Activated T-cell treated with anti-CD3 and anti-CD28 coated beads, Interleukin-2, amount 50 U/mL, for 24 hours (primary cell): Measurements from ENCODE around the gene CSNK2A1.

ENCODE experiments used
- DNase-seq: peaks from one replicate; pipeline ENCODE4 v3.0.0-alpha.2; 2020
- H3K27ac Mint-ChIP-seq: 2 replicates; pipeline ENCODE4 v1.8.0; 2020; ENCODE audit warnings: mild to moderate bottlenecking, mixed read lengths
- H3K27me3 Mint-ChIP-seq: 2 replicates; pipeline ENCODE4 v1.8.0; 2020; ENCODE audit warnings: mixed read lengths
- H3K36me3 Mint-ChIP-seq: 2 replicates; pipeline ENCODE4 v1.8.0; 2020; ENCODE audit warnings: low read depth, mixed read lengths
- H3K4me1 Mint-ChIP-seq: 2 replicates; pipeline ENCODE4 v1.8.0; 2020; ENCODE audit warnings: low read depth, mixed read lengths
- H3K4me3 Mint-ChIP-seq: 2 replicates; pipeline ENCODE4 v1.8.0; 2020; ENCODE audit warnings: mild to moderate bottlenecking, moderate library complexity, mixed read lengths
- H3K9me3 Mint-ChIP-seq: 2 replicates; pipeline ENCODE4 v1.8.0; 2020; ENCODE audit warnings: mixed read lengths

CSNK2A1 gene

DNA sequence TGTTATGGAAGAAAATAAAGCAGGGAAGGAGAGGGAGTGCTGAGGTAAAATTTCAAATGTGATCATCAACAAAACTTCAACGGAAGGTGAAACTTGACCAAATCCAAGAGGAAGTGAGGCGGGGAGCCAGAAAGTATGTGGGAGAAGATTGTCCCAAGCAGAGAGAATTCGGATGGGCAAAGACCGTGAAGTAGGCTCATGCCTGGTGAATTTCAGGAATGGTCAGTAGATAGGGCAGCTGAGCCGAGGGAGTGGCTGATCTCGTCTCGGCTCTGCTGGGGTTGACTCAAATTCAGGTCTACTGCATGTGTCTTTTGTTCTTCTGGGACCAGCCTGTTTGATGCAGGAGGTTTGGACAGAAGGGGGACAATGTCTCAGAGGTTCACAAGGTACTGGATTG, 7.0 kb upstream of the CSNK2A1 start:
- H3K27me3 Mint-ChIP-seq, result peaks cover 36% of the 10 kb centered on the region
- no peak for DNase-seq
- no peaks in the 10 kb centered on the region for H3K36me3 Mint-ChIP-seq
- no peaks in the 10 kb centered on the region for H3K9me3 Mint-ChIP-seq
- no peaks in the 10 kb centered on the region for H3K4me1 Mint-ChIP-seq
- no peak overlapping the region for H3K27ac Mint-ChIP-seq
- H3K4me3 Mint-ChIP-seq, result no peak overlapping the region

DNA sequence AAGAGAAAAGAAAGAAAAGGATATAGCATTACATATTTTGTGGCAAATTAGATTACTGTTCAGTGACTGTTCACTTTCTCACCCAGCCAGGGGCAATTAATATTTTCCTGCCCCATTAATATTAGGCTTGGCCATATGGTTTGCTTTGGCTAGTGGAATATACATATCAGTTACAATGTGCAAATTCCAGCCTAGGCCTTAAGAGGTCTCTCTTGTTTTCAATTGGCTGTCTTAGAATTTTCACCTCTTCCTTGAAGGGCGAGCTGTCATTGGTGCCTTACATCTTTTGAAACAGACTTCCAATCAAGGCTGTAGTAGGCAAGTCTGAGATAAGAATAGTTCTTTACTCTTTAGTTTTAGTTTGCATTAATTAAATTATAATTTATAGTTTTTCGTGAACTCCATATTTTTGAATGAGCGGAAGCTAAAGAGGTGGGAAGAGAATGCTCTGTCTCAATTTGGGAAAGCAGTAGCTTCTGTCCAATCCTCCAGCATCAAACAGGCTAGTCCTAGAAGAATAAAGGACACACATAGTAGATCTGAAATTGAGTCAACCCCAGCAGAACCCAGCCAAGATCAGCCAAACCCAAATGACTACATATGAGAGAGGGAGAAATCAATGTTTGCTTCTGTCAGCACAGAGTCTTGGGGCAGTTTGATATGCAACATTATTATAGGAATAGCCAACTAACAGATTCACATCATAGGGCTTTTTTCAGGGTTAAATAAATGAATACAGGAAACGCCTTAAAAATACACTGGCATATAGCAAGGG, 6.3 kb upstream of the CSNK2A1 start:
- no peaks in the 10 kb centered on the region for H3K36me3 Mint-ChIP-seq
- H3K27ac Mint-ChIP-seq, result no peak overlapping the region
- no peak overlapping the region for H3K4me3 Mint-ChIP-seq
- no peaks in the 10 kb centered on the region for H3K9me3 Mint-ChIP-seq
- no peaks in the 10 kb centered on the region for H3K4me1 Mint-ChIP-seq
- peaks cover 32% of the 10 kb centered on the region for H3K27me3 Mint-ChIP-seq
- no peak for DNase-seq

DNA sequence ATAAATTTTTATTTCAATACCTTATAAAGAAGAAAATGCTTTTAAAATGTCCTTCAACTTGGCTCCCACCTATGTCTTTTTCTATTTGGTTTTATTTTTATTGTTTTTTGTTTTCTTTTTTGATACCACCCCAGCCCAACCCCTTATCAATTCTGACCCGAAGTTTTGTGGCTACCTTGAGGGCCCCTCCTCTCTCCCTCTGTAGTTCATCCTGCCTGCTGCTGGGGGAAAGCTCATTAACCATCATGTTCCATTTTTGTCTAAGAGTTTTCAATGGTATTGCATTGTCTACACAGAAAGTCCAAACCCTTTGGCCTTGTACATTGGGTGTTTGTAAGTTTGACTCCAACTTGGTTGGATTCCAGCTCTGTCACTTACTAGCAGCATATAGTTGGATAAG, 5.3 kb upstream of the CSNK2A1 start:
- no peak overlapping the region for H3K4me3 Mint-ChIP-seq
- H3K4me1 Mint-ChIP-seq, result peaks cover 9% of the 10 kb centered on the region
- H3K27me3 Mint-ChIP-seq, result peaks cover 24% of the 10 kb centered on the region
- H3K27ac Mint-ChIP-seq, result no peak overlapping the region
- no peak for DNase-seq
- peaks cover 6% of the 10 kb centered on the region for H3K9me3 Mint-ChIP-seq
- no peaks in the 10 kb centered on the region for H3K36me3 Mint-ChIP-seq

DNA sequence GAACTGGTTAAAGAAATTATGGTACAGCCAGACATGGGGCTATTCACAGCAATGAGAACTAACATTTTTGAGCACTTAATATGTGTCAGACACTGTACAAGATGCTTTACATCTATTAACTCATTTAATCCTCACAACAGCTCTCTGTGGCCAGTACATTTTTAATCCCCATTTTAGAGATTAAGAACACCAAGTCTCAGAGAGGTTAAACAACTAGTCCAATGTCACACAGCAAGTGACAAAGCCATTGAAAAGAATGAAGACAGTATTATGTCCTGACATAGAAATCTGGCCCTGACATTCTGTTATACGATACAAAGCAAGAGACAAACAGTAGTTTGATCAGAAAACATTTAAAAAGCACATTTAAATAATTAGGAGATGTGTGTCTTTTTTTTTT, 3.8 kb upstream of the CSNK2A1 start:
- peaks cover 19% of the 10 kb centered on the region for H3K27me3 Mint-ChIP-seq
- peaks cover 11% of the 10 kb centered on the region for H3K36me3 Mint-ChIP-seq
- no peak for DNase-seq
- H3K4me1 Mint-ChIP-seq, result peaks cover 17% of the 10 kb centered on the region
- H3K9me3 Mint-ChIP-seq, result peaks cover 6% of the 10 kb centered on the region
- no peak overlapping the region for H3K27ac Mint-ChIP-seq
- H3K4me3 Mint-ChIP-seq, result no peak overlapping the region

DNA sequence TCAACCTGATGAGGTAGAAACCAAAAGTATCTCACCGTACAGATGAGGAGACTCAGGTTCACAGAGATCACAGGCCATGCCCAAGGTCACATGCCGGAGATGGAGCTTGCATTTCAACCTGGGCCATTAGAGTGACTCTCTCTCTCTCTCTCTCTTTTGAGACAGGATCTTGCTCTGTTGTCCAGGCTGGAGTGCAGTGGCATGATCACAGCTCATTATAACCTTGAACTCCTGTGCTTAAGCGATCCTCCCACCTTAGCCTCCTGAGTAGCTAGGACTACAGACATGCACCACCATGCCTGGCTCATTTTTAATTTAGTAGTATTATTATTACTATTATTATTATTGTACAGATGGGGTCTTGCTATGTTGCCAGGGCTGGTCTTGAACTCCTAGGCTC, 2.8 kb upstream of the CSNK2A1 start:
- H3K9me3 Mint-ChIP-seq, result peaks cover 6% of the 10 kb centered on the region
- H3K4me1 Mint-ChIP-seq, result peaks cover 28% of the 10 kb centered on the region
- no peak overlapping the region for H3K27ac Mint-ChIP-seq
- H3K4me3 Mint-ChIP-seq, result no peak overlapping the region
- no peak for DNase-seq
- H3K36me3 Mint-ChIP-seq, result peaks cover 21% of the 10 kb centered on the region
- H3K27me3 Mint-ChIP-seq, result peaks cover 11% of the 10 kb centered on the region

DNA sequence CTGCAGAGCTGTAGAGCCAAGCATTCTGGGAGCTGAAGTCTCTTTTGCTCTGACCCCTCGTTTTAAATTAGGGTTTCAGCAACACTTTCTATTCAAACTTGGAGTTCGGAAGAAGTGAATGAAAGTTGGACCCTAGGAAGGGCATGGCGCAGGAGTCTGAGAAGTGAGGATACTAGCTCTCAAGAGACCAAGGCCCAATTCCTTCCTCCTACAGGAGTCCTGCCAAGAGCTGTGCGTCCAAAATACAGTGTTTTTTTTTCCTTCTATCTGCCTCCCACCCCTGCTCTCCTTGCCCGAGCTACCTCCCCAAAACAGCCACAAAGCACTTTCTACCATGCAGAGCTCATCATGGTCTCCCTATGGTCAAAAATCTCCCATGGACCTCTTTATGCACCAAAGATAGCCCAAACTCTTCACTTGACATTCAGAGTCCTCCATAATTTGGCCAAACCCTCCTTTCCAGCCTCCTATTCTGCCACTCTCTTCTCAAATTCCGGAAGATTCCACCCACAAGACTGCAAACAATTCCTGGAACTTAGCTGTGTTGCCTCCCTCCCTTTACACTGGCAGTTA, 649 bp upstream of the CSNK2A1 start:
- peaks cover 42% of the 10 kb centered on the region for H3K36me3 Mint-ChIP-seq
- H3K4me3 Mint-ChIP-seq, result peak overlapping the region; percentile 87
- DNase-seq, result no peak
- peaks cover 6% of the 10 kb centered on the region for H3K9me3 Mint-ChIP-seq
- H3K27ac Mint-ChIP-seq, result peak overlapping the region; percentile 98
- H3K4me1 Mint-ChIP-seq, result peaks cover 48% of the 10 kb centered on the region
- H3K27me3 Mint-ChIP-seq, result no peaks in the 10 kb centered on the region

DNA sequence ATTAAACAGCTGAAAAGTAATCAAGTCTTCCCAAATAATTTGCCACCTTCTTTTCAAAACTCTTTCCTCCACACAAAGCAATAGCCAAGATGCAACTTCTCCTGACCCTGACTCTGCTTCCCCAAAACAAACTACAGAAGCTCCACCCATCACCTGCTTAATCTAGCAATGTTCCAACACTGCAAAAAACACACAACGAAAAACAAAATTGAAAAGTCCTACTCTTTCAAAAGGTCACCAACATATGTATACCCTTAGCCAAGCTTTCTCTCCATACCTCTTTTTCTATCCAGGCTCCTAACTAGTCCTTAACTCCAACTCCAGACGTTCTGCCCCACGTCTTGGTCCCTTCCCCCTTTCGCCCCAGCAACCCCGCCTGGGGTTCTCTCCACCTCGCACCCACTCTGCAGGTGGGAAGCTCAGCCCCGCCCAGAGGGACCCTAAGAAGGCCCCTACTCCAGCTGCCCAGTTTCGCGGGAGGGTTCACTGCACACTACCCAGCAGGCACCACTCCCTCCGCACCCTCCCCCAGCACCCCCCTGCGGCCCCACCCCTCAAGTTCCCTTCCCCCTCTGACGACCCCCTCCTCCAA, 717 bp downstream of the CSNK2A1 start:
- Mint-ChIP-seq H3K36me3 (peaks cover 52% of the 10 kb centered on the region), H3K27ac (peak overlapping the region; percentile 98), H3K9me3 (peaks cover 6% of the 10 kb centered on the region), H3K4me1 (peaks cover 61% of the 10 kb centered on the region), H3K27me3 (no peaks in the 10 kb centered on the region), H3K4me3 (peak overlapping the region; percentile 87)
- DNase-seq, result no peak

DNA sequence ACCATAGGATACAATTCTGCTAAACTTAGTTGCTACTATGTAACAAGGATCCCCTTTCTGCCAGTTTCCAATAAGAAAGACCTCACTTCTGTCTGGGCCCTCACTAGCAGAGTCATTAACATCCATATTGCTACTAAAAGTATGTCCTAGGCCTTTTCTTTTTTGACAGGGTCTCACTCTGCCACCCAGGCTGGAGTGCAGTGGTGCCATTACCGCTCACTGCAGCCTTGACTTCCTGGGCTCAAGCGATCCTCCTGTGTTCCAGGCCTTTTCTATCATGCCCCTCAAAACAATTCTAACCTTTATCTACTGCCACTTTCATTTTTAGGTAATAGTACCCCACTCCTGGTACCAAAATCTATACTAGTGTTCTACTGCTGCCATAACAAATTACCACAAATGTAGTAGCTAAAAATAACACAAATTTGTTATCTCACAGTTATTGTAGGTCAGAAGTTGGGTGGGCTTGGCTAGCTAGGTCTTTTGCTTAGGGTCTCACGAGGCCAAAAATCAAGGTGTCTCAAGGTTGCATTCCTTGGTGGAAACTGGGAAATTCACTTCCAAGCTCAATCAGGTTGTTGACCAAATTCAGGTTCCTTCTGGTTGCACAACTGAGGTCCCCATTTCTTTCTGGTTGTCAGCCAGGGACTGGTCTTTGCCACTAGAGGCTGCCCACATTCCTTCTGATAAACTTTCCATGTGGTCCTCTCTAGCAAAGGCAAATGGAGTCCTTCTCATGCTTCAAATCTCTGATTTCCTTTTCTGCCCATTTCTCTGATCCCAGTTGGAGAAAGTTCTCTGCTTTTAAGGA, 3.0 kb downstream of the CSNK2A1 start:
- Mint-ChIP-seq H3K4me1 (peaks cover 84% of the 10 kb centered on the region), H3K36me3 (peaks cover 65% of the 10 kb centered on the region), H3K27ac (no peak overlapping the region), H3K4me3 (peak overlapping the region; percentile 13), H3K9me3 (peaks cover 6% of the 10 kb centered on the region), H3K27me3 (no peaks in the 10 kb centered on the region)
- no peak for DNase-seq

DNA sequence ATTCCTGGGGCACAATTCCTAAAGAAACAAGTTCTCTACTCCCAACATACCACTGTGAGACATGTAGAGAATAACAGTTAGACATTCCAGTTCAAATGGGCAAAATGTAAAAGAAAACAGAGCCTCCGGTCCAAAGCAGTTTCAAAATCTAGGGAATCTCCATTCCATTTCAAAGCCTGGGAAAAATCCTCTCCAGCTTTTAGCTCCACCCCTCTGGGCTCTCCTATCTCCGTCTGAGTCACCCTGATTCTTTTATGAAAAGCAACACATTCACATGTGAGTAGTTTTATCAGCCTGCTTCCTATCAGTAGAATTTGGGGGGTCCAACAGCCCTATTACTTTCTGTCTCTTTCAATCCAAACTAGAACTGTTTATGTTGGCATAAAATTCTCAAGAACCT, 3.7 kb downstream of the CSNK2A1 start:
- H3K36me3 Mint-ChIP-seq, result peaks cover 69% of the 10 kb centered on the region
- no peaks in the 10 kb centered on the region for H3K27me3 Mint-ChIP-seq
- no peak for DNase-seq
- H3K9me3 Mint-ChIP-seq, result peaks cover 6% of the 10 kb centered on the region
- H3K4me1 Mint-ChIP-seq, result peaks cover 89% of the 10 kb centered on the region
- no peak overlapping the region for H3K27ac Mint-ChIP-seq
- H3K4me3 Mint-ChIP-seq, result no peak overlapping the region

DNA sequence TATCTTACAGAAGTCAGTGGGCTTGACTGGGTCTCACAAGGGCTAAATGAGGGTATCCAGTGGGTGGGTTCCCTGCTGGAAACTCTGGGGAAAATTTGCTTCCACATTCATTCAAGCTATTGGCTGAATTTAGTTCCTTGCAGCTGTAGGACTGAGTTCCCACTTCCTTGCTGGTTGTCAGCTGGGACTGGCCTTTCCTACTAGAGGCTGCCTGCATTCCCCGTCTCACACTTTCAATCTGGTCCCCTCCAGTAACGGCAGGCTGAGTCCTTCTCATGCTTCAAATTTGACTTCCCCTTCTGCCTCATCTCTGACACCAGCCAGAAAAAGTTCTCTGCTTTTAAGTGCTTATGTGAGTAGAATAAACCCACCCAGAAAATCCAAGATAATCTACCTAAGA, 4.4 kb downstream of the CSNK2A1 start:
- Mint-ChIP-seq H3K27ac (no peak overlapping the region), H3K27me3 (no peaks in the 10 kb centered on the region), H3K36me3 (peaks cover 73% of the 10 kb centered on the region), H3K4me1 (peaks cover 88% of the 10 kb centered on the region), H3K4me3 (no peak overlapping the region), H3K9me3 (peaks cover under 1% of the 10 kb centered on the region)
- DNase-seq, result no peak

DNA sequence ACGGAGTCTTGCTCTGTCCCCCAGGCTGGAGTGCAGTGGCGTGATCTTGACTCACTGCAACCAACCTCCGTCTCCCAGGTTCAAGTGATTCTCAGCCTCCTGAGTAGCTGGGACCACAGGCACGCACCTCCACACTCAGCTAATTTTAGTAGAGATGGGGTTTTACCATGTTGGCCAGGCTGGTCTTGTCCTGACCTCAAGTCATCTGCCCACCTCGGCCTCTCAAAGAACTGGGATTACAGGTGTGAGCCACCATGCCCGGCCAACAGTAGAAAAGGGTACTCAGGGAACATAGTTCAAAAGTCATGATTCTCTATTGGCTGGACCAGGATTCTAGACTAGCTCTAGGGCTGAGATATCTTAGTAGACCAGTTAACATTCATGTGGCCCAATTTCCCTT, 5.6 kb downstream of the CSNK2A1 start:
- Mint-ChIP-seq H3K9me3 (no peaks in the 10 kb centered on the region), H3K36me3 (peaks cover 78% of the 10 kb centered on the region), H3K4me3 (no peak overlapping the region), H3K27me3 (no peaks in the 10 kb centered on the region), H3K4me1 (peaks cover 92% of the 10 kb centered on the region), H3K27ac (peak overlapping the region; percentile 54)
- DNase-seq, result no peak

DNA sequence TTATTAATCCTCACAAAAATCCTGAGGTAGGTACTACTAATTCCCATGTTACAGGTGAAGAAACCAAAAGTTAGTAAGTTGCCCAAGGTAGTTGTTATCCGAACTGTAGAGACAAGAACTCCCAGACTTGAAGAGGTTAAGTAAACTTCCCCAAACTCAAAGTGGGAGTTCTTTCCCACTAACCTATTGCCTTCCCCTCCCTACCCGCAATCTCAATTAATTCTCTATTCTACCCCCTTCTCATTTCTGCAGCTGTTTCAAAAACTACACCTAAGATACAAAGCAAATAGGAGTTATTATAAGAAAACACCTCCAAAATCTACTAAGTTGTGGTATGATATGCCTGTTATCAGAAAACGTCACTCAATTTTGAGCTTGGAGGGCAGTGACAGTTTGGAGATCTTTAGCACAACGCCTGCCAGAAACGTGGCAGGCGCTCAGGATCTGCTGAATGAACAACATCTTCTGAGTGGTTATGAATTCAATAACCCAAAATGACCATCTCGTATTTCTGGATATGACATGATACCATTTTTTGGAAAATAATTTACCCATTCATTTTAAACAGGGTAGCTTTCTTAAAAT, 7.1 kb downstream of the CSNK2A1 start:
- Mint-ChIP-seq H3K36me3 (peaks cover 76% of the 10 kb centered on the region), H3K9me3 (no peaks in the 10 kb centered on the region), H3K4me3 (no peak overlapping the region), H3K27ac (peak overlapping the region; percentile 9), H3K27me3 (no peaks in the 10 kb centered on the region), H3K4me1 (peaks cover 90% of the 10 kb centered on the region)
- no peak for DNase-seq

DNA sequence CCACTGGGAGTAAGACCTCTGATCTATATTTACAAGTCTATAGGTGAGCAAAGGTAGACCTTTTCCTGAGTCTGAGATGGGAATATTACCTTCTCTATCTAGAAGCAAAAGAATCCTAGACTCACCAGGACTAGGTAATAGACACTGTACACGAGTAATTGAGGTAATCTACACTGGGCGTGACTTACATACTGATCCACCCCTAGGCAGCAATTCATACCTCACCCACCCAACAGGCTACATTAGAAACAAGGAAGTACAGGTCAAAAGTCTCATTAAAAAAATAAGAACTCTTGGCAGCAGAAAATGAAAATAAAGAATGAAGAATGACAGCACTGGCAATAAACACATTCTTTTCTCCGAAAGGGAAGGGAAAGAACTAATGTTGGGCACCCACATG, 7.6 kb downstream of the CSNK2A1 start:
- Mint-ChIP-seq H3K4me1 (peaks cover 85% of the 10 kb centered on the region), H3K27me3 (no peaks in the 10 kb centered on the region), H3K9me3 (no peaks in the 10 kb centered on the region), H3K36me3 (peaks cover 76% of the 10 kb centered on the region), H3K4me3 (no peak overlapping the region), H3K27ac (no peak overlapping the region)
- DNase-seq, result no peak

DNA sequence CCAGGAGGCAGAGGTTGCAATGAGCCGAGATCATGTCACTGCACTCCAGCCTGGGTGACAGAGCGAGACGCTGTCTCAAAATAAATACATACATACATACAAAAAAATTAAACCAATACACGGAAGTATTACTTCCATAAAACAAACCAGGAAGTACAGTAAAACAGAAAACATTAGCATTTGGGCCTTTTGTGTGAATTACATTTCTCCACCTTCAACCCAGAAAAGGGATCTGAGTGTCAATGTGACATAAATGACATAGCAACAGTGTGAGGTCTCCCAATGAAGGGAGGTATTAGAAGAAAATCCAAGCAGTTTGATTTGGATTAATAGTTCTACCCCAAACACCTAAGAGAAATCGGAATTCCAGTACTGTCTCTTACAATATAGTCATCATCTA, 10.1 kb downstream of the CSNK2A1 start:
- Mint-ChIP-seq H3K4me3 (no peak overlapping the region), H3K4me1 (peaks cover 77% of the 10 kb centered on the region), H3K9me3 (no peaks in the 10 kb centered on the region), H3K36me3 (peaks cover 76% of the 10 kb centered on the region), H3K27ac (no peak overlapping the region), H3K27me3 (no peaks in the 10 kb centered on the region)
- DNase-seq, result no peak
